ENCODE data around the gene ZNF319. TPM values are rescaled to one million over a fixed set of nuclear protein-coding genes. Genes with fewer than 3 reads are reported as not detected.

ZNF319 gene
- total and polyA plus RNA-seq, 10 of the 15 experiments (the other 5 are each of a cell fraction or from before 2014, with no cell fraction given), result 0.29 to 7.4 (median 1.7) TPM

DNA sequence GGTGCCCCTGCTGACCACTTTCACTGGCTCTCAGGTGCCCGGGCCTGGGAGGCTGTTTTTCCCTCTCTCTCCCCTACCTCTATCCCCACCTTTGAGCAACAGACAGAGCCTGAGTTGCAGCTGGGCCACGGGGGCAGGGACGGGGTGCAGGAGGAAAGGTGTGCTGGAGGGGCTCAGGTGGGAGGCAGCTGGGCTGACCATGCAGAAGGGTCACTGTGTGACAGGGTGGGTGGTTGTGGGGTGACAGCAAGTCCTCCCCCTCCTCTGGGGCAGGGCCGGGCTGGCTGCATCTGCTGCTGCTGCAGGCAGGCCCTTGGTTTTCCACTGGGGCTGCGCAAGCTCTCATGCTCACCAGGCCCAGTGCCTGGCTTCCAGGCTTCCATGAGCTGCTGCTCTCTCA lies 6.6 kb downstream of the ZNF319 start:
- no peak for FAIRE-seq
- Histone ChIP-seq H2AFZ (ENCODE audit: control insufficient read depth, low read depth, low read length) (no peak overlapping the region), H3K4me1 (ENCODE audit: control insufficient read depth, insufficient read depth, low read length) (peaks cover 2% of the 10 kb centered on the region), H3K79me2 (ENCODE audit: control insufficient read depth, insufficient read depth, low read length) (no peaks in the 10 kb centered on the region), H3K27me3 (replicated peaks in 1 of 2; ENCODE audit: control insufficient read depth in 2 of 2, insufficient read depth in 2 of 2, low read length in 1 of 2) (no peaks in the 10 kb centered on the region), H4K20me1 (ENCODE audit: control insufficient read depth, insufficient read depth) (no peaks in the 10 kb centered on the region), H3K27ac (ENCODE audit: control insufficient read depth, insufficient read depth) (no peak overlapping the region), H3K4me2 (ENCODE audit: control insufficient read depth, insufficient read depth) (no peak overlapping the region), H3K36me3 (ENCODE audit: control insufficient read depth in 2 of 2, insufficient read depth in 2 of 2, low read length in 1 of 2) (no peaks in the 10 kb centered on the region; a peak in 1 of 4 replicates), H3K4me3 (no peak overlapping the region), H3K9ac (ENCODE audit: control insufficient read depth, insufficient read depth, low read length) (no peak overlapping the region), H3K9me3 (replicated peaks; ENCODE audit: control insufficient read depth, insufficient read depth, low read length) (no peaks in the 10 kb centered on the region)
- RAD21 ChIA-PET (ENCODE audit: unreplicated experiment), result no interaction called here
- no TSS peak for BruUV-seq (replicated peaks)
- WGBS (ENCODE audit: insufficient coverage, insufficient replicate concordance, low lambda C conversion rate, missing lambda C conversion rate), result 79% methylated on average over 5 of the region's 5 CpGs
- POLR2A ChIA-PET, result interaction anchor here (0.5 kb wide), 1 partner anchor 39 kb away, joined by 3 read pairs; no protein-coding TSS in a partner anchor
- in situ Hi-C loops (cut with MboI) (no loop called here), intact Hi-C loops (cut with micrococcal nuclease; ENCODE audit: unreplicated experiment) (no loop called here)
- no peak for DNase-seq (ENCODE audit: low read depth, low spot score)
- no peak for ATAC-seq
- CTCF ChIA-PET, result interaction anchor here (0.6 kb wide), 1 partner anchor 111 kb away, joined by 3 read pairs; no protein-coding TSS in a partner anchor
- no peak for TF ChIP-seq ZNF592 (IDR thresholded peaks at IDR 0.05)
- no peak for TF ChIP-seq MEF2A (IDR thresholded peaks at IDR 0.05; ENCODE audit: insufficient read depth, low read depth, low read length)
- SMC1A ChIA-PET (ENCODE audit: uncharacterized antibody, unreplicated experiment), result no interaction called here

DNA sequence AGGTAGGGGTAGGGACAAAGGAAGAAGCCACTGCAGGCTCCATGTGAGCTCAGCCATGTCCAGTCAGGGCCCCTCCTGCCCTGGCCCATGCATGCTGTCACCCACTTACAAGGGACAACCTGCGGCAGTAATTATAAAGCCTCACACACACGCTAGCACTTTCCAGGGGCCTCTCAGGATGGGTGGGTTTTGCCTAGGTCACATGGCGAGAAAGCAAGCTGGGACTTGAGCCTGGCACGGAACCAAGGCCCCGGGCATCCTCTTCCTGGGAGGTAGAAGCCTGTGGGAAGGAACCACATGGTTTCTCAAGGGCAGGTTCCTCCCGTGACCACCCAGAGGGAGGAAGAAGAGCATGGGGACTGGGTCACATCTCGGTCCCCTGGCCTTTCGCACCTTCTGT lies 7.0 kb downstream of the ZNF319 start:
- ATAC-seq (no peak), DNase-seq (ENCODE audit: low read depth, low spot score) (no peak), FAIRE-seq (no peak)
- RAD21 ChIA-PET (ENCODE audit: unreplicated experiment), result no interaction called here
- SMC1A ChIA-PET (ENCODE audit: uncharacterized antibody, unreplicated experiment), result no interaction called here
- no peaks in the 10 kb centered on the region for H3K79me2 ChIP-seq (ENCODE audit: control insufficient read depth, insufficient read depth, low read length)
- BruUV-seq (replicated peaks), result no TSS peak
- H3K4me2 ChIP-seq (ENCODE audit: control insufficient read depth, insufficient read depth), result no peak overlapping the region
- H3K4me3 ChIP-seq, result no peak overlapping the region
- H3K27ac ChIP-seq (ENCODE audit: control insufficient read depth, insufficient read depth), result no peak overlapping the region
- no peaks in the 10 kb centered on the region for H3K9me3 ChIP-seq (replicated peaks; ENCODE audit: control insufficient read depth, insufficient read depth, low read length)
- H4K20me1 ChIP-seq (ENCODE audit: control insufficient read depth, insufficient read depth), result no peaks in the 10 kb centered on the region
- CTCF ChIA-PET, result no interaction called here
- intact Hi-C loops (cut with micrococcal nuclease; ENCODE audit: unreplicated experiment) (no loop called here), in situ Hi-C loops (cut with MboI) (no loop called here)
- POLR2A ChIA-PET, result interaction anchor here (0.5 kb wide), 1 partner anchor 38 kb away, joined by 3 read pairs; no protein-coding TSS in a partner anchor
- no peaks in the 10 kb centered on the region; a peak in 1 of 4 replicates for H3K36me3 ChIP-seq (ENCODE audit: control insufficient read depth in 2 of 2, insufficient read depth in 2 of 2, low read length in 1 of 2)
- no peak overlapping the region for H3K9ac ChIP-seq (ENCODE audit: control insufficient read depth, insufficient read depth, low read length)
- no peaks in the 10 kb centered on the region for H3K4me1 ChIP-seq (ENCODE audit: control insufficient read depth, insufficient read depth, low read length)
- H2AFZ ChIP-seq (ENCODE audit: control insufficient read depth, low read depth, low read length), result no peak overlapping the region
- no peaks in the 10 kb centered on the region for H3K27me3 ChIP-seq (replicated peaks in 1 of 2; ENCODE audit: control insufficient read depth in 2 of 2, insufficient read depth in 2 of 2, low read length in 1 of 2)
- WGBS (ENCODE audit: insufficient coverage, insufficient replicate concordance, low lambda C conversion rate, missing lambda C conversion rate), result 90% methylated on average over 8 of the region's 8 CpGs
- TF ChIP-seq, protein P1, sequence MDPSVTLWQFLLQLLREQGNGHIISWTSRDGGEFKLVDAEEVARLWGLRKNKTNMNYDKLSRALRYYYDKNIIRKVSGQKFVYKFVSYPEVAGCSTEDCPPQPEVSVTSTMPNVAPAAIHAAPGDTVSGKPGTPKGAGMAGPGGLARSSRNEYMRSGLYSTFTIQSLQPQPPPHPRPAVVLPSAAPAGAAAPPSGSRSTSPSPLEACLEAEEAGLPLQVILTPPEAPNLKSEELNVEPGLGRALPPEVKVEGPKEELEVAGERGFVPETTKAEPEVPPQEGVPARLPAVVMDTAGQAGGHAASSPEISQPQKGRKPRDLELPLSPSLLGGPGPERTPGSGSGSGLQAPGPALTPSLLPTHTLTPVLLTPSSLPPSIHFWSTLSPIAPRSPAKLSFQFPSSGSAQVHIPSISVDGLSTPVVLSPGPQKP (IDR thresholded peaks at IDR 0.05; ENCODE audit: low read depth, low read length), result no peak
- TF ChIP-seq RB1 (IDR thresholded peaks at IDR 0.05; ENCODE audit: borderline replicate concordance) (no peak), PAX8 (IDR thresholded peaks at IDR 0.05) (no peak), EED (IDR thresholded peaks at IDR 0.05; ENCODE audit: low read depth) (no peak), POLR2A (IDR thresholded peaks at IDR 0.05; ENCODE audit: low read depth, low read length) (no peak), IKZF1 (conservative IDR thresholded peaks at IDR 0.05) (no peak), GATAD2B (conservative IDR thresholded peaks at IDR 0.05; ENCODE audit: low read depth) (no peak), GABPA (IDR thresholded peaks at IDR 0.05; ENCODE audit: low read depth) (no peak), CHD4 (IDR thresholded peaks at IDR 0.05) (no peak), NFYB (IDR thresholded peaks at IDR 0.05; ENCODE audit: insufficient read depth, low read depth, low read length) (no peak), MEF2B (IDR thresholded peaks at IDR 0.05; ENCODE audit: partially characterized antibody, poor library complexity, severe bottlenecking) (no peak), NRF1 (conservative IDR thresholded peaks at IDR 0.05; ENCODE audit: low read depth, low read length) (no peak), NR2C1 (IDR thresholded peaks at IDR 0.05) (no peak)

All from GM12878 (cell line).